HTR-8/SVneo (cell line): ENCODE measurements around the gene SACM1L.
"Not testable (repeated sequence)": the region's sequence is repeated elsewhere in the genome, so short reads cannot be mapped to it uniquely, and the experiment has no call there.

ENCODE experiments used
- DNase-seq: peaks from one replicate; pipeline ENCODE4 v3.0.0; 2011; ENCODE audit warnings: low spot score, mixed read lengths; ENCODE audit not compliant: insufficient read length
- FAIRE-seq: peaks from 2 replicates; lab custom pipeline; 2011; peaks lifted over from hg19 to GRCh38; lab: Jason Lieb, UNC

Gene SACM1L

GRCh38 chr3:45665101-45665572, 24.1 kb upstream of the SACM1L start:
- FAIRE-seq (no peak), DNase-seq (no peak)

GRCh38 chr3:45666757-45667431, 22.3 kb upstream of the SACM1L start:
- FAIRE-seq (no peak), DNase-seq (no peak)

- no peak for DNase-seq
- FAIRE-seq: no peak
Measured at GRCh38 chr3:45667569-45667934, 21.6 kb upstream of the SACM1L start.

- no peak for FAIRE-seq
- no peak for DNase-seq
Measured at GRCh38 chr3:45670436-45670835, 18.8 kb upstream of the SACM1L start.

- DNase-seq (no peak), FAIRE-seq (no peak)
Measured at GRCh38 chr3:45670991-45671390, 18.2 kb upstream of the SACM1L start.

GRCh38 chr3:45673273-45673672, 15.9 kb upstream of the SACM1L start:
- no peak for FAIRE-seq

GRCh38 chr3:45676325-45677032, 12.7 kb upstream of the SACM1L start:
- no peak for FAIRE-seq
- DNase-seq: no peak

More at GRCh38 chr3:45673273-45673672, 15.9 kb upstream of the SACM1L start:
- DNase-seq: no peak

- no peak for FAIRE-seq
- DNase-seq: peak; percentile 67
Measured at GRCh38 chr3:45677033-45677446, 12.2 kb upstream of the SACM1L start.

GRCh38 chr3:45677841-45678240, 11.4 kb upstream of the SACM1L start:
- no peak for FAIRE-seq
- no peak for DNase-seq

GRCh38 chr3:45679805-45680204, 9.4 kb upstream of the SACM1L start:
- DNase-seq (no peak), FAIRE-seq (no peak)

GRCh38 chr3:45681221-45681620, 8.0 kb upstream of the SACM1L start:
- no peak for DNase-seq
- FAIRE-seq: no peak

GRCh38 chr3:45681846-45682245, 7.3 kb upstream of the SACM1L start:
- no peak for DNase-seq
- FAIRE-seq: no peak

- DNase-seq (no peak), FAIRE-seq (no peak)
Measured at GRCh38 chr3:45682311-45682710, 6.9 kb upstream of the SACM1L start.

- FAIRE-seq: no peak
Measured at GRCh38 chr3:45682786-45683185, 6.4 kb upstream of the SACM1L start.

GRCh38 chr3:45683417-45684326, 5.5 kb upstream of the SACM1L start:
- no peak for FAIRE-seq
- DNase-seq: no peak

More at GRCh38 chr3:45682786-45683185, 6.4 kb upstream of the SACM1L start:
- DNase-seq: no peak

GRCh38 chr3:45684327-45684892, 4.8 kb upstream of the SACM1L start:
- DNase-seq (no peak), FAIRE-seq (no peak)

- DNase-seq, FAIRE-seq: not testable (repeated sequence)
Measured at GRCh38 chr3:45685722-45686121, 3.5 kb upstream of the SACM1L start.

GRCh38 chr3:45686850-45687249, 2.3 kb upstream of the SACM1L start:
- no peak for FAIRE-seq

GRCh38 chr3:45687828-45688193, 1.4 kb upstream of the SACM1L start:
- no peak for FAIRE-seq
- DNase-seq: no peak

More at GRCh38 chr3:45686850-45687249, 2.3 kb upstream of the SACM1L start:
- DNase-seq: no peak

- DNase-seq (peak; percentile 44), FAIRE-seq (no peak)
Measured at GRCh38 chr3:45688194-45688881, 858 bp upstream of the SACM1L start.
